ENCODE measurements around the gene RMND5A.

- TF ChIP-seq CTCF (conservative IDR thresholded peaks at IDR 0.05; ENCODE audit: low read depth, low read length) (no peak), EZH2 (IDR thresholded peaks at IDR 0.05; ENCODE audit: low read length, unreplicated experiment) (no peak)
Measured at GRCh38 chr2:86818957-86819356, 98.9 kb downstream of the RMND5A start.
